GM12892 (cell line): ENCODE results near the gene HPGDS.

Experiments
- DNase-seq: peaks from one replicate; pipeline ENCODE4 v3.0.0; 2011; ENCODE audit not compliant: insufficient read length
- FAIRE-seq: peaks from 2 replicates; lab custom pipeline; 2011; peaks lifted over from hg19 to GRCh38; lab: Jason Lieb, UNC
- POLR2A ChIP-seq: IDR thresholded peaks from 2 replicates; pipeline ENCODE4 v1.6.1; 2011; ENCODE audit warnings: low read depth, low read length, control low read depth
- POLR2AphosphoS5 ChIP-seq: IDR thresholded peaks from 2 replicates; pipeline ENCODE4 v1.6.1; 2011; ENCODE audit warnings: low read depth, low read length, control low read depth
- TAF1 ChIP-seq: IDR thresholded peaks from 2 replicates; pipeline ENCODE4 v1.6.1; 2011; ENCODE audit warnings: low read depth, mild to moderate bottlenecking, control low read depth, low read length, borderline replicate concordance

Gene HPGDS

GRCh38 chr4:94370533-94371254, 28.1 kb upstream of the HPGDS start:
- DNase-seq = no peak
- TF ChIP-seq POLR2AphosphoS5 = no peak
- no peak for TF ChIP-seq POLR2A
- TF ChIP-seq TAF1 = no peak
- no peak for FAIRE-seq

DNA sequence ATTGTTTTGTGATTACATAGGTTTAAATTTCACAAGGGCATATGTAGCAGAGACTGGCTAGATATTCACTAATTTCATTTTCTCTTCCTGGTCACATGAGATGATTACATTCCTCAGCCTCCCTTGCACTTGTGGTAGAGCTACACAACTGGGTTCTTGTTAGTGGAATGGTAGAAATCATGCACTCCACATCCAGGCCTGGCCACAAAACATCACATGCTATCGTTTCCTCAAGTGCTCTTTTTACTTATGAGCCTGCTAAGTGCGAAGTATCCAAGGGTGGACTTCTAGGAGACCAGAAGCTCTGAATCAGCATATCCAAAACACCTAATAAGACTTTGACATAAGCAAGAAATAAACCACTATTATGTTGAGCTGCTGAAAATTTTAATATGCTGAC, 26.4 kb upstream of the HPGDS start:
- DNase-seq (no peak), FAIRE-seq (no peak)
- TF ChIP-seq POLR2A (no peak), TAF1 (no peak), POLR2AphosphoS5 (no peak)

DNA sequence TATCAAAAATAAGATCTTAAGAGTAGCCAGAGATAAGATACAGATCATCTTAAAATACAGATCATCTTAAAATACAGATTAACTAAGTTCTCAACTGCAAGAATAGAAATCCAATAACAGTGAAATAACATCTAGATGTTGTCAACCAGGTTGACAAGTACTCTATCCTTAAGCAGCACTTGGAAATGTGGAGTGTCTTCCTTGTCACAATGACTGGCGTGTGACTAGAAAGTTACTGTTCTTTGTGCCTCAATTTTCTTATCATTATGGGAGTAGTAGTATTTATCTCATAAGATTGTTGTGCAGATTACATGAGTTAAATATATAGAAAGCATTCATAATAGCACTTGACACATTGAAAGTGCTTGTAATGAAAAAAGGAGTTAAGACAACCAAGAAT, 25.8 kb upstream of the HPGDS start:
- no peak for FAIRE-seq
- no peak for DNase-seq
- TF ChIP-seq TAF1 = no peak
- TF ChIP-seq POLR2A = no peak

DNA sequence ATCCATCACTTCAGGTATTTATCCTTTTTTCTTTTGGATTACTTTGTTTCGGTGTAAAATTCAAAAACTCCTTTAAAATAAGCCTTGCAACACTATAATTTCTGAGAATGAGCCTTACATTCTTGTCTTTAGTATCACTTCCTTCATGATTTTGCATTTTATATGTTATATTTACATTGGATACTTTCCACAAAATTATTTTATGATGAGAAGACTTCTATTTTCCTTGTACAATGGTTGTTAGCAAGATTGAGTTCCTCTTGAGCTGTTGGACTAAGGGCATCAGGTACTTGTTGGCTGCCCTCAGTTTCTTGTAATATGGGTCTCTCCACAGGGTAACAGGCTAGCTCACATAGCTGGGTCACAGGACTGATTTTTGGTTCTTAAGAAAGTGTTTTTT, 22.7 kb upstream of the HPGDS start:
- DNase-seq = no peak
- TF ChIP-seq POLR2AphosphoS5 = no peak
- TF ChIP-seq TAF1 = no peak
- TF ChIP-seq POLR2A = no peak
- FAIRE-seq = no peak

GRCh38 chr4:94364527-94364926, 21.9 kb upstream of the HPGDS start:
- DNase-seq (no peak), FAIRE-seq (no peak)
- TF ChIP-seq POLR2A (no peak), TAF1 (no peak), POLR2AphosphoS5 (no peak)

- DNase-seq = no peak
- TF ChIP-seq POLR2AphosphoS5 (no peak), TAF1 (no peak), POLR2A (no peak)
- no peak for FAIRE-seq
Observed at GRCh38 chr4:94363136-94363655, 20.6 kb upstream of the HPGDS start.

GRCh38 chr4:94359838-94360237, 17.2 kb upstream of the HPGDS start:
- DNase-seq = no peak
- FAIRE-seq = no peak
- TF ChIP-seq TAF1 = no peak
- no peak for TF ChIP-seq POLR2AphosphoS5
- no peak for TF ChIP-seq POLR2A

DNA sequence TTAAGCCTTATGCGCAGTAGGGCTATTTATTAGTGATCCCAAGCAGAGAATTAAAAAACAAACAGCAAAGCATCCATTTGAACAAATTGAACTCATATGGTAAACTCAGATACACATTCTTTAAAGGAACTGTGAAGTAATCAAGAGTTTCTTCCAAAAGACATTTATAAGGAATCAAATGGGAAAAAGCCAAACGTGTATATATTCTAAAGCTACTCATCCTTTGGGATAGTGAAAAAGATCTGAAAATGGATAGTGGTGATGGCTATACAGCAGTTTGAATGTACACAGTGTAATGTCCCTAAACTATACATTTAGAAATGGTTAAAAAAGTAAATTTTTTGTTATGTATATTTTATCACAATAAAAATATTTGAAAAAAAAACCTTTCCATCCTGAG, 16.6 kb upstream of the HPGDS start:
- FAIRE-seq (no peak), DNase-seq (no peak)
- TF ChIP-seq TAF1 = no peak
- no peak for TF ChIP-seq POLR2A
- no peak for TF ChIP-seq POLR2AphosphoS5

DNA sequence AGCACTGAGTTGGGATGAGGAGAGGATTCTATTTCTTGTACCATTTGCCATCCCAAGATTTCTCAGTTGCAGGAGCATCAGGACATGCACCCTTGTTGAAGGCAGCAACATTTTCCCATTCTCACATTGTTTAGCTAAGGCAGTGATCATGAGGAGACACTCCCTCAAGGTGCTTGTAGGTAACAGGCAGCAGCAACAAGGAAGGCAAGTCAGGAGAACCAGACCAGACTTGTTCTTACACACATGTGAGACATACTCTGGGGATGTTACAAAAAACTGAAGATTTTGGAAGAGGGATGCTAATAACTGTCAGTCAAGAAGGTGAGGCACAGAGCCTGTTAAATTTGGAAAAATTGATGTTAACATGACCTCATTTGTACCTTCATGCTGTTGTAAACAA, 15.5 kb upstream of the HPGDS start:
- TF ChIP-seq POLR2AphosphoS5 (no peak), POLR2A (no peak), TAF1 (no peak)
- FAIRE-seq = no peak
- no peak for DNase-seq

DNA sequence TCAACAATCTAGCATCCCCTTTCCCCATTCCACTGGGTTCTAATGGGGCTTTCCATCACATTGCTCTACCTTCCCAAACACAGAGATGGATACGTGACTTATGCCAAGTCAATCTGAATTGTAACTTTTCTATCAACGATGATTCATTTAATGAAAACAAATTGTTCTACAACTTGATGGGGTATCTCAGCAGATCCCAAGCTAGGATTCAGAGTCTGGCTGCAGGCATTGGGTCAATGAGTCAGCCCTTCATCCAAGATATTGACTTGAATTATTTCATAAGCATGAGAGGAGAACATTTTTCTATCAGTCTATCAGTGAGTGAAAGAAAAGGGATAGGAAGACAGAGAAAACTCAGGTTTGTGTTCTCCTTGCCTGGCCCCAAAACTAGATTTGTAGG, 15.0 kb upstream of the HPGDS start:
- DNase-seq (no peak), FAIRE-seq (no peak)
- no peak for TF ChIP-seq TAF1
- no peak for TF ChIP-seq POLR2A
- TF ChIP-seq POLR2AphosphoS5 = no peak

DNA sequence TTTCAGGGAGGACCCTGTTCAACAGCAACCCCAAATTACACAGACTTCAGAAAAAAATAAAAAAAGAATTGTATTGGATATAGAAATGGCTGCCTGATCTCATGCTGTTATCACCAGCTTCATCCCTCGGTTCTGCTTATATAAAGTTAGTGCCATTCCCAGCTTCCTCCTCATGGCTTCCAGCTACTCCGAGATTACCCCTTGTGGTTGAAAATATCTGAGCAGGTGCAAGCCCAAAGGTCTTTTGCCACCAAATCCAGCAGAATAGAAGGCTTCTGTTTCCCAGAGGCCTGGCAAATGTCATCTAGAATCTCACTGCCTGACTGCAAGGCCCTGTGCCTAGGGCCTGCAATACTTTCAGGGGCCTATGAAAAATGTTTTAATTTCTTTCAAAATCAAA, 13.8 kb upstream of the HPGDS start:
- FAIRE-seq (no peak), DNase-seq (no peak)
- TF ChIP-seq POLR2AphosphoS5 = no peak
- TF ChIP-seq POLR2A = no peak
- no peak for TF ChIP-seq TAF1

GRCh38 chr4:94354474-94354896, 11.8 kb upstream of the HPGDS start:
- TF ChIP-seq POLR2AphosphoS5 (no peak), TAF1 (no peak), POLR2A (no peak)
- no peak for DNase-seq
- no peak for FAIRE-seq

DNA sequence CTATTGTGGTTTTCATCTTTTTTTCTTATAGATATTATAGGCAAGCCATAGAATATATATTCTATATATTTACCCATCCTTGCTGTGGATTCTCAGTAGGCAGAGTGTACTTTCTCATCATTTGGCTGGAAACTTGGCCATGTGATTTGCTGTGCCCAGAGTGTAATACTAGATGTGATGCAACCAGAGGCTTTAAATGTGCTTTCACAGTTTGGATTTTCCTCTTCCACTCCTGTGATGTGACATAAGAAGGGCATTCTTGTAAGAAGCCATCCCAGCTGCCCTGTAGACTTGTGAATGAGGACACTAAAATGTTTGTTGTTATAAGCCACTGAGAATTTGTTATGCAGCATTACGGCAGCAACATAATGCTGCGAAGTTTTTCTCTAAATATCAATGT, 10.4 kb upstream of the HPGDS start:
- DNase-seq (no peak), FAIRE-seq (no peak)
- TF ChIP-seq POLR2A (no peak), TAF1 (no peak), POLR2AphosphoS5 (no peak)

GRCh38 chr4:94352163-94352562, 9.5 kb upstream of the HPGDS start:
- no peak for FAIRE-seq
- no peak for DNase-seq

More at GRCh38 chr4:94352163-94352562, 9.5 kb upstream of the HPGDS start:
- TF ChIP-seq TAF1 (no peak), POLR2A (no peak), POLR2AphosphoS5 (no peak)
